ENCODE data around the gene SMURF1. TPM values are rescaled to one million over a fixed set of nuclear protein-coding genes. Genes with fewer than 3 reads are reported as not detected.
"Not testable (repeated sequence)": the region's sequence is repeated elsewhere in the genome, so short reads cannot be mapped to it uniquely, and the experiment has no call there.

The SMURF1 gene
- total RNA-seq, 4 donors from 2014 or later = 16.4 to 36.2 (median 24.6) TPM

- no peaks in the 10 kb centered on the region for H3K36me3 ChIP-seq
- intact Hi-C loops (cut with DNase I) = no loop called here
- H3K27ac ChIP-seq = peak overlapping the region; percentile 3 to 80 (median 64)
- TF ChIP-seq POLR2A (IDR thresholded peaks at IDR 0.05) (no peak), CTCF (IDR thresholded peaks at IDR 0.05) (no peak)
- H3K4me1 ChIP-seq = peaks cover 8 to 97% (median 46%) of the 10 kb centered on the region in 3 donors
- no peaks in the 10 kb centered on the region for H3K27me3 ChIP-seq
- no peaks in the 10 kb centered on the region for H3K9me3 ChIP-seq
- no peak overlapping the region for H3K4me3 ChIP-seq
- 87 to 100% methylated on average over 1 to 3 of the region's 3 CpGs for WGBS, 2 donors
- no peak for DNase-seq
Observed at GRCh38 chr7:99104631-99105030, 39.3 kb downstream of the SMURF1 start.

GRCh38 chr7:99103836-99104235 lies 40.1 kb downstream of the SMURF1 start:
- H3K9me3 ChIP-seq; H3K27me3 ChIP-seq; H3K4me3 ChIP-seq; intact Hi-C loops (cut with DNase I); H3K36me3 ChIP-seq; DNase-seq: not testable (repeated sequence)
- WGBS, 2 donors = 78 to 83% methylated on average over 13 of the region's 13 CpGs
- peaks cover under 1 to 97% (median 44%) of the 10 kb centered on the region in 3 donors for H3K4me1 ChIP-seq
- peak overlapping the region in 3 of 4 donors; percentile 36 to 80 (median 75) for H3K27ac ChIP-seq

- H3K27ac ChIP-seq = peak overlapping the region; percentile 45 to 80 (median 74)
- peaks cover 3 to 97% (median 47%) of the 10 kb centered on the region in 3 donors for H3K4me1 ChIP-seq
- DNase-seq = no peak
- intact Hi-C loops (cut with DNase I) = no loop called here
- H3K27me3 ChIP-seq = no peaks in the 10 kb centered on the region
- TF ChIP-seq POLR2A (IDR thresholded peaks at IDR 0.05) = no peak
- no peak for TF ChIP-seq CTCF (IDR thresholded peaks at IDR 0.05)
- H3K4me3 ChIP-seq = no peak overlapping the region
- WGBS, 2 donors = 48 to 64% methylated on average over 11 of the region's 11 CpGs
- H3K9me3 ChIP-seq = no peaks in the 10 kb centered on the region
- H3K36me3 ChIP-seq = no peaks in the 10 kb centered on the region
Observed at GRCh38 chr7:99102809-99103690, 40.9 kb downstream of the SMURF1 start.

- TF ChIP-seq CTCF (IDR thresholded peaks at IDR 0.05) = no peak
- no peak for TF ChIP-seq POLR2A (IDR thresholded peaks at IDR 0.05)
- WGBS, 2 donors = 27 to 43% methylated on average over 1 of the region's 1 CpG
- no peak for DNase-seq
- no peak overlapping the region for H3K4me3 ChIP-seq
- intact Hi-C loops (cut with DNase I) = no loop called here
- H3K4me1 ChIP-seq = peaks cover 3 to 97% (median 48%) of the 10 kb centered on the region in 3 donors
- H3K36me3 ChIP-seq = no peaks in the 10 kb centered on the region
- peak overlapping the region in 3 of 4 donors; percentile 73 to 80 (median 75) for H3K27ac ChIP-seq
- H3K27me3 ChIP-seq = no peaks in the 10 kb centered on the region
- H3K9me3 ChIP-seq = no peaks in the 10 kb centered on the region
Observed at GRCh38 chr7:99102361-99102760, 41.5 kb downstream of the SMURF1 start.

- DNase-seq; intact Hi-C loops (cut with DNase I): not testable (repeated sequence)
- 62% methylated on average over 13 of the region's 13 CpGs for WGBS, 2 donors
Observed at GRCh38 chr7:99101516-99101915, 42.4 kb downstream of the SMURF1 start.

GRCh38 chr7:99099499-99100077 lies 44.3 kb downstream of the SMURF1 start:
- DNase-seq = no peak
- Histone ChIP-seq H3K4me1 (peaks cover 11 to 98% (median 48%) of the 10 kb centered on the region in 3 donors), H3K4me3 (no peak overlapping the region), H3K27ac (peak overlapping the region; percentile 61 to 88 (median 82)), H3K27me3 (no peaks in the 10 kb centered on the region), H3K9me3 (no peaks in the 10 kb centered on the region), H3K36me3 (no peaks in the 10 kb centered on the region)
- intact Hi-C loops (cut with DNase I) = no loop called here
- 46 to 51% methylated on average over 6 of the region's 6 CpGs for WGBS, 2 donors
- TF ChIP-seq CTCF (IDR thresholded peaks at IDR 0.05) (no peak), POLR2A (IDR thresholded peaks at IDR 0.05) (no peak)

More at GRCh38 chr7:99101516-99101915, 42.4 kb downstream of the SMURF1 start:
- not testable (repeated sequence) for H3K36me3 ChIP-seq, H3K27me3 ChIP-seq, H3K4me3 ChIP-seq, H3K9me3 ChIP-seq
- Histone ChIP-seq H3K4me1 (peaks cover 3 to 97% (median 48%) of the 10 kb centered on the region in 3 donors), H3K27ac (peak overlapping the region in 3 of 4 donors; percentile 13 to 29 (median 27))

Measured in esophagus squamous epithelium (tissue), 5 donors.